Trophoblast cell (in vitro differentiated cells and primary cell): ENCODE data around the gene SNX20.

Experiments used
- DNase-seq, 2 donors: peaks; one replicate each; pipeline ENCODE4 v3.0.0-alpha.2; 2016
- H2AFZ ChIP-seq: 2 replicates; pipeline ENCODE4 v1.6.1; 2013; ENCODE audit warnings: low read length, moderate library complexity, mild to moderate bottlenecking; ENCODE audit not compliant: insufficient read depth, poor library complexity
- H2AK5ac ChIP-seq: 2 replicates; pipeline ENCODE4 v1.6.1; 2013; ENCODE audit warnings: mild to moderate bottlenecking, low read length
- H2BK120ac ChIP-seq: 2 replicates; pipeline ENCODE4 v1.6.1; 2013; ENCODE audit warnings: low read length, mild to moderate bottlenecking, moderate library complexity; ENCODE audit not compliant: insufficient read depth, poor library complexity
- H2BK12ac ChIP-seq: 2 replicates; pipeline ENCODE4 v1.6.1; 2013; ENCODE audit warnings: mild to moderate bottlenecking, low read length, moderate library complexity
- H2BK5ac ChIP-seq: 2 replicates; pipeline ENCODE4 v1.6.1; 2013; ENCODE audit warnings: low read length, low read depth, moderate library complexity, mild to moderate bottlenecking; ENCODE audit not compliant: poor library complexity
- H3K14ac ChIP-seq: 2 replicates; pipeline ENCODE4 v1.6.1; 2013; ENCODE audit warnings: mild to moderate bottlenecking, low read length
- H3K18ac ChIP-seq: 2 replicates; pipeline ENCODE4 v1.6.1; 2013; ENCODE audit warnings: mild to moderate bottlenecking, low read length
- H3K23ac ChIP-seq: 2 replicates; pipeline ENCODE4 v1.6.1; 2013; ENCODE audit warnings: low read length
- H3K27ac ChIP-seq: 2 replicates; pipeline ENCODE4 v1.5.1; 2013; ENCODE audit warnings: low read depth, mild to moderate bottlenecking, inconsistent platforms, low read length, moderate library complexity
- H3K27me3 ChIP-seq: 2 replicates; pipeline ENCODE4 v1.6.1; 2013; ENCODE audit warnings: inconsistent platforms, mild to moderate bottlenecking, low read length, moderate library complexity; ENCODE audit not compliant: insufficient read depth
- H3K36me3 ChIP-seq, 2 experiments: 1 replicate in 1 of 2; 2 replicates in 1 of 2; pipeline ENCODE4 v1.6.1; 2013; ENCODE audit warnings: low read length in 2 of 2, mild to moderate bottlenecking in 2 of 2, moderate library complexity in 1 of 2; ENCODE audit not compliant: insufficient read depth in 2 of 2, control insufficient read depth in 1 of 2
- H3K4ac ChIP-seq: 2 replicates; pipeline ENCODE4 v1.6.1; 2013; ENCODE audit warnings: low read depth, mild to moderate bottlenecking, low read length, moderate library complexity
- H3K4me1 ChIP-seq, 2 experiments: 1 replicate in 1 of 2; 2 replicates in 1 of 2; pipeline ENCODE4 v1.6.1; 2013; ENCODE audit warnings: low read length in 2 of 2, mild to moderate bottlenecking in 2 of 2, moderate library complexity in 1 of 2; ENCODE audit not compliant: insufficient read depth in 2 of 2, control insufficient read depth in 1 of 2
- H3K4me2 ChIP-seq: 2 replicates; pipeline ENCODE4 v1.6.1; 2013; ENCODE audit warnings: inconsistent platforms, mild to moderate bottlenecking, low read length, moderate library complexity
- H3K4me3 ChIP-seq: 2 replicates; pipeline ENCODE4 v1.5.1; 2013; ENCODE audit warnings: mild to moderate bottlenecking, low read depth, low read length, inconsistent platforms
- H3K79me1 ChIP-seq: one replicate; pipeline ENCODE4 v1.6.1; 2013; ENCODE audit warnings: low read length
- H3K79me2 ChIP-seq: 2 replicates; pipeline ENCODE4 v1.6.1; 2013; ENCODE audit warnings: low read length, mild to moderate bottlenecking; ENCODE audit not compliant: control insufficient read depth, insufficient read depth, poor library complexity
- H3K9ac ChIP-seq: 2 replicates; pipeline ENCODE4 v1.6.1; 2013; ENCODE audit warnings: mild to moderate bottlenecking, low read length
- H3K9me3 ChIP-seq: 2 replicates; pipeline ENCODE4 v1.6.1; 2013; ENCODE audit warnings: low read depth, mild to moderate bottlenecking, control low read depth, inconsistent platforms, low read length; ENCODE audit not compliant: insufficient read depth
- H4K12ac ChIP-seq: 2 replicates; pipeline ENCODE4 v1.6.1; 2013; ENCODE audit warnings: low read depth, mild to moderate bottlenecking, low read length, moderate library complexity
- H4K8ac ChIP-seq: 2 replicates; pipeline ENCODE4 v1.6.1; 2013; ENCODE audit warnings: low read depth, mild to moderate bottlenecking, low read length, moderate library complexity
- H4K91ac ChIP-seq: one replicate; pipeline ENCODE4 v1.6.1; 2013; ENCODE audit warnings: low read depth, mild to moderate bottlenecking, low read length, moderate library complexity
- WGBS: extraction: QIAGEN DNeasy Blood & Tissue Kit; methylation state at CpG from one replicate; pipeline ENCODE4 v1.1.7; 2013; ENCODE audit warnings: missing lambda C conversion rate; ENCODE audit not compliant: insufficient read length, insufficient coverage; ENCODE audit errors: extremely low coverage; 5-methylcytosine and 5-hydroxymethylcytosine counted together

The SNX20 gene

GRCh38 chr16:50721549-50722404, 40.7 kb upstream of the SNX20 start:
- no peak overlapping the region for H2BK12ac ChIP-seq
- no peak overlapping the region for H4K12ac ChIP-seq
- H4K91ac ChIP-seq: no peak overlapping the region
- H3K4me2 ChIP-seq: no peak overlapping the region
- H2BK5ac ChIP-seq: no peak overlapping the region
- H3K9me3 ChIP-seq: peaks cover 1% of the 10 kb centered on the region
- H3K27me3 ChIP-seq: no peaks in the 10 kb centered on the region
- no peak overlapping the region for H3K4me3 ChIP-seq
- no peak for DNase-seq
- no peak overlapping the region for H4K8ac ChIP-seq
- no peak overlapping the region for H2AK5ac ChIP-seq
- H3K23ac ChIP-seq: no peak overlapping the region
- H3K36me3 ChIP-seq: no peaks in the 10 kb centered on the region
- H3K14ac ChIP-seq: no peak overlapping the region
- no peak overlapping the region for H2AFZ ChIP-seq
- no peak overlapping the region for H3K18ac ChIP-seq
- no peak overlapping the region for H3K9ac ChIP-seq
- no peaks in the 10 kb centered on the region for H3K79me1 ChIP-seq
- H3K27ac ChIP-seq: no peak overlapping the region
- WGBS: no CpG with 5 or more reads among the region's 6 CpGs
- no peak overlapping the region for H3K4ac ChIP-seq
- H3K79me2 ChIP-seq: no peaks in the 10 kb centered on the region
- H2BK120ac ChIP-seq: no peak overlapping the region
- peaks cover 2 to 6% of the 10 kb centered on the region in 2 experiments for H3K4me1 ChIP-seq

GRCh38 chr16:50719401-50720337, 38.6 kb upstream of the SNX20 start:
- Histone ChIP-seq H3K9ac (no peak overlapping the region), H4K91ac (no peak overlapping the region), H3K4me1 (peaks cover 2 to 6% of the 10 kb centered on the region in 2 experiments), H3K9me3 (no peaks in the 10 kb centered on the region), H3K4me2 (no peak overlapping the region), H2BK12ac (no peak overlapping the region), H2BK120ac (no peak overlapping the region), H3K23ac (no peak overlapping the region), H4K8ac (no peak overlapping the region), H3K27me3 (no peaks in the 10 kb centered on the region), H2AK5ac (no peak overlapping the region), H3K36me3 (no peaks in the 10 kb centered on the region), H3K4me3 (no peak overlapping the region), H3K79me1 (no peaks in the 10 kb centered on the region), H3K79me2 (no peaks in the 10 kb centered on the region), H4K12ac (no peak overlapping the region), H2AFZ (no peak overlapping the region), H3K4ac (no peak overlapping the region), H3K27ac (no peak overlapping the region), H3K18ac (no peak overlapping the region), H3K14ac (no peak overlapping the region), H2BK5ac (no peak overlapping the region)
- peak in 1 of 2 donors; percentile 42 for DNase-seq
- no CpG with 5 or more reads among the region's 20 CpGs for WGBS

GRCh38 chr16:50718761-50719400, 37.8 kb upstream of the SNX20 start:
- Histone ChIP-seq H3K23ac (no peak overlapping the region), H3K27ac (no peak overlapping the region), H3K36me3 (no peaks in the 10 kb centered on the region), H3K4ac (no peak overlapping the region), H2BK5ac (no peak overlapping the region), H3K18ac (no peak overlapping the region), H3K27me3 (no peaks in the 10 kb centered on the region), H3K14ac (no peak overlapping the region), H3K4me1 (peaks cover 2 to 6% of the 10 kb centered on the region in 2 experiments), H3K4me3 (no peak overlapping the region), H3K9me3 (no peaks in the 10 kb centered on the region), H3K9ac (no peak overlapping the region), H4K8ac (no peak overlapping the region), H2AK5ac (no peak overlapping the region), H4K12ac (no peak overlapping the region), H3K79me2 (no peaks in the 10 kb centered on the region), H2BK12ac (no peak overlapping the region), H3K4me2 (no peak overlapping the region), H4K91ac (no peak overlapping the region), H2AFZ (no peak overlapping the region), H3K79me1 (no peaks in the 10 kb centered on the region), H2BK120ac (no peak overlapping the region)
- DNase-seq: peak; percentile 51 to 74
- WGBS: no CpG with 5 or more reads among the region's 9 CpGs

GRCh38 chr16:50718061-50718760, 37.1 kb upstream of the SNX20 start:
- WGBS: no CpG with 5 or more reads among the region's 16 CpGs
- no peaks in the 10 kb centered on the region for H3K27me3 ChIP-seq
- no peak overlapping the region for H3K23ac ChIP-seq
- no peak overlapping the region for H3K4ac ChIP-seq
- H2BK12ac ChIP-seq: no peak overlapping the region
- no peak overlapping the region for H3K9ac ChIP-seq
- H3K9me3 ChIP-seq: no peaks in the 10 kb centered on the region
- no peak overlapping the region for H2BK5ac ChIP-seq
- H3K27ac ChIP-seq: no peak overlapping the region
- H3K18ac ChIP-seq: no peak overlapping the region
- no peak overlapping the region for H2AK5ac ChIP-seq
- H4K91ac ChIP-seq: no peak overlapping the region
- no peak for DNase-seq
- no peak overlapping the region for H2BK120ac ChIP-seq
- no peak overlapping the region for H3K14ac ChIP-seq
- H3K4me2 ChIP-seq: no peak overlapping the region
- H2AFZ ChIP-seq: no peak overlapping the region
- H3K36me3 ChIP-seq: no peaks in the 10 kb centered on the region
- no peak overlapping the region for H4K8ac ChIP-seq
- H4K12ac ChIP-seq: no peak overlapping the region
- no peak overlapping the region for H3K4me3 ChIP-seq
- no peaks in the 10 kb centered on the region for H3K79me2 ChIP-seq
- H3K4me1 ChIP-seq: peaks cover 2 to 6% of the 10 kb centered on the region in 2 experiments
- H3K79me1 ChIP-seq: no peaks in the 10 kb centered on the region
